GM12878 (cell line): Measurements from ENCODE around the gene LRCH2. TPM values are rescaled to one million over a fixed set of nuclear protein-coding genes. Genes with fewer than 3 reads are reported as not detected.

Source experiments
- ATAC-seq: fragments of 200-7000 bp; cut with Tn5 transposase; 3 replicates; pipeline ENCODE4 v1.9.1; 2020; ENCODE audit warnings: mild to moderate bottlenecking, moderate library complexity
- BruUV-seq: library from RNA; stranded (reverse); fragments of 400-500 nt; replicated peaks from 2 replicates; lab custom pipeline; 2021; lab: Mats Ljungman, UMichigan
- CTCF ChIA-PET: fragments of 300-600 bp; sonication (Branson Sonifier 250); formaldehyde crosslinking; extraction: SDS; loops from one replicate; lab custom pipeline; 2021; ENCODE audit warnings: inconsistent platforms; lab: Yijun Ruan, JAX
- POLR2A ChIA-PET: fragments of 350-600 bp; formaldehyde crosslinking; extraction: SDS; loops from one replicate; lab custom pipeline; 2021; ENCODE audit warnings: inconsistent platforms; lab: Charles Lee
- RAD21 ChIA-PET: fragments of 300-600 bp; sonication (Branson Sonifier 250); formaldehyde crosslinking; loops from one replicate; lab custom pipeline; 2023; ENCODE audit warnings: antibody characterized with exemption; ENCODE audit not compliant: unreplicated experiment; lab: Charles Lee
- SMC1A ChIA-PET: fragments of 300-600 bp; sonication (Branson Sonifier 250); formaldehyde crosslinking; loops from one replicate; lab custom pipeline; 2023; ENCODE audit not compliant: unreplicated experiment, uncharacterized antibody; lab: Charles Lee
- DNase-seq: peaks from one replicate; pipeline ENCODE4 v3.0.0-alpha.2; 2011; ENCODE audit warnings: low read depth, low spot score
- FAIRE-seq: peaks from 3 replicates; lab custom pipeline; 2011; peaks lifted over from hg19 to GRCh38; lab: Jason Lieb, UNC
- H2AFZ ChIP-seq: 2 replicates; pipeline ENCODE4 v1.6.0; 2011; ENCODE audit warnings: low read depth, low read length, control low read depth; ENCODE audit not compliant: control insufficient read depth
- H3K27ac ChIP-seq: 2 replicates; pipeline ENCODE4 v1.5.1; 2011; ENCODE audit warnings: control low read depth; ENCODE audit not compliant: control insufficient read depth, insufficient read depth
- H3K27me3 ChIP-seq, 2 experiments: replicated peaks in 1 of 2; 2 replicates each; pipeline versions ENCODE4 v1.6.0 to v1.6.1; 2011; ENCODE audit warnings: low read length in 1 of 2; ENCODE audit not compliant: control insufficient read depth in 2 of 2, insufficient read depth in 2 of 2
- H3K36me3 ChIP-seq, 2 experiments: 2 replicates each; pipeline ENCODE4 v1.5.1; 2011; ENCODE audit warnings: low read length in 1 of 2; ENCODE audit not compliant: control insufficient read depth in 2 of 2, insufficient read depth in 2 of 2
- H3K4me1 ChIP-seq: 2 replicates; pipeline ENCODE4 v1.6.1; 2011; ENCODE audit warnings: mild to moderate bottlenecking, low read length, moderate library complexity, mixed read lengths; ENCODE audit not compliant: control insufficient read depth, insufficient read depth
- H3K4me2 ChIP-seq: 2 replicates; pipeline ENCODE4 v1.6.0; 2011; ENCODE audit warnings: control low read depth; ENCODE audit not compliant: control insufficient read depth, insufficient read depth
- H3K4me3 ChIP-seq: fragments of 200-600 bp; sonication (generic); 2 replicates; pipeline ENCODE4 v1.5.1; 2016
- H3K79me2 ChIP-seq: 2 replicates; pipeline ENCODE4 v1.6.0; 2011; ENCODE audit warnings: low read length; ENCODE audit not compliant: control insufficient read depth, insufficient read depth
- H3K9ac ChIP-seq: 2 replicates; pipeline ENCODE4 v1.8.0; 2011; ENCODE audit warnings: low read length, control low read depth, mixed read lengths; ENCODE audit not compliant: control insufficient read depth, insufficient read depth
- H3K9me3 ChIP-seq: replicated peaks from 3 replicates; pipeline ENCODE4 v1.5.1; 2011; ENCODE audit warnings: mild to moderate bottlenecking, low read length; ENCODE audit not compliant: control insufficient read depth, insufficient read depth
- H4K20me1 ChIP-seq: 2 replicates; pipeline ENCODE4 v1.6.0; 2011; ENCODE audit not compliant: control insufficient read depth, insufficient read depth
- CHD2 ChIP-seq: IDR thresholded peaks from 2 replicates; pipeline ENCODE4 v1.6.1; 2011; ENCODE audit warnings: low read depth, low read length, improper control_type of control experiment, borderline replicate concordance
- CHD4 ChIP-seq: fragments of 200-600 bp; sonication (generic); IDR thresholded peaks from 2 replicates; pipeline ENCODE4 v1.6.1; 2016; ENCODE audit warnings: mild to moderate bottlenecking
- E2F4 ChIP-seq: IDR thresholded peaks from 2 replicates; pipeline ENCODE4 v1.6.1; 2012; ENCODE audit warnings: low read depth, low read length, improper control_type of control experiment
- FOXM1 ChIP-seq: IDR thresholded peaks from 2 replicates; pipeline ENCODE4 v1.6.1; 2012; ENCODE audit warnings: low read depth, mild to moderate bottlenecking, inconsistent platforms, low read length, moderate library complexity
- KLF5 ChIP-seq: fragments of 450-650 bp; IDR thresholded peaks from 2 replicates; pipeline ENCODE4 v1.6.1; 2014; ENCODE audit warnings: mild to moderate bottlenecking; ENCODE audit not compliant: partially characterized antibody
- RBBP5 ChIP-seq: fragments of 200-600 bp; sonication (generic); conservative IDR thresholded peaks from 2 replicates; pipeline ENCODE4 v1.6.1; 2016
- REST ChIP-seq: IDR thresholded peaks from 2 replicates; pipeline ENCODE4 v1.6.1; 2012; ENCODE audit warnings: mild to moderate bottlenecking, low read depth, low read length
- SMARCA5 ChIP-seq: fragments of 450-650 bp; IDR thresholded peaks from 2 replicates; pipeline ENCODE4 v1.6.1; 2017; ENCODE audit warnings: mild to moderate bottlenecking
- ZBED1 ChIP-seq: IDR thresholded peaks from 2 replicates; pipeline ENCODE4 v1.6.1; 2016; ENCODE audit warnings: borderline replicate concordance
- ZZZ3 ChIP-seq: IDR thresholded peaks from 2 replicates; pipeline ENCODE4 v1.6.1; 2011; ENCODE audit warnings: low read depth; ENCODE audit not compliant: control insufficient read depth, insufficient read length
- WGBS: methylation state at CpG from one replicate; pipeline ENCODE4 v1.1.6; 2016; ENCODE audit warnings: low lambda C conversion rate; ENCODE audit not compliant: insufficient replicate concordance, insufficient coverage; ENCODE audit errors: missing lambda C conversion rate; 5-methylcytosine and 5-hydroxymethylcytosine counted together
- in situ Hi-C: fragments of 300-500 bp; cut with MboI; formaldehyde crosslinking; loops from 9 replicates; pipeline ENCODE4 v1.14.3; 2018; ENCODE audit warnings: mixed read lengths
- intact Hi-C: fragments of 100-400 bp; cut with micrococcal nuclease; formaldehyde crosslinking; loops from one replicate; pipeline ENCODE4 v1.14.2; 2022; ENCODE audit not compliant: unreplicated experiment
- polyA plus RNA-seq, 11 experiments: library from polyadenylated mRNA; depleted of rRNA in 4 of 11; unstranded in 6 of 11; stranded (reverse) in 5 of 11; fragments of >200 nt; fragmentation: Nextera tagmentation in 4 of 11; fragmentation: Illumina TruSeq in 1 of 11; extraction: Ambion mirVana in 4 of 11; extraction: Trizol in 1 of 11; gene quantifications; 1 replicate in 1 of 11; 2 replicates in 10 of 11; pipeline versions ENCODE4 v1.2.1 to v1.2.3, GENCODE V29; 2011 to 2016; ENCODE audit warnings: inconsistent platforms in 2 of 11, missing spikeins in 2 of 11, low read depth in 1 of 11
- total RNA-seq, 4 experiments: library from RNA; depleted of rRNA in 3 of 4; stranded (reverse); fragments of >200 nt in 3 of 4; fragmentation: Illumina TruSeq in 1 of 4; extraction: Trizol in 1 of 4; gene quantifications; 2 replicates each; pipeline versions ENCODE4 v1.2.1 to v1.2.3, GENCODE V29; 2013 to 2021

The LRCH2 gene
- total and polyA plus RNA-seq, 10 of the 15 experiments (the other 5 are each of a cell fraction or from before 2014, with no cell fraction given), result 0.01 to 0.10 (median 0.03) TPM; not detected in 7

- no TSS peak for BruUV-seq
- intact Hi-C loops, result no loop called here
- WGBS, result 2% methylated on average over 2 of the region's 2 CpGs
These were observed 32.4 kb upstream of the LRCH2 start for GRCh38 chrX:115266300-115266699.

GRCh38 chrX:115264009-115264408 lies 30.1 kb upstream of the LRCH2 start:
- Histone ChIP-seq H3K36me3 (no peaks in the 10 kb centered on the region), H3K4me3 (no peak overlapping the region), H3K27me3 (no peaks in the 10 kb centered on the region), H3K79me2 (no peaks in the 10 kb centered on the region), H3K27ac (no peak overlapping the region), H2AFZ (no peak overlapping the region), H3K4me2 (no peak overlapping the region), H4K20me1 (no peaks in the 10 kb centered on the region), H3K4me1 (no peaks in the 10 kb centered on the region), H3K9me3 (no peaks in the 10 kb centered on the region), H3K9ac (no peak overlapping the region)
- ChIA-PET CTCF (no interaction called here), POLR2A (no interaction called here), RAD21 (no interaction called here), SMC1A (no interaction called here)
- in situ Hi-C loops, result no loop called here
- WGBS, result 28% methylated on average over 2 of the region's 2 CpGs
- no TSS peak for BruUV-seq
- ATAC-seq (no peak), FAIRE-seq (no peak), DNase-seq (no peak)
- intact Hi-C loops, result no loop called here
- TF ChIP-seq RBBP5 (no peak), ZZZ3 (no peak), E2F4 (no peak), CHD2 (no peak), CHD4 (no peak), REST (no peak), FOXM1 (no peak), SMARCA5 (no peak), KLF5 (no peak)

More at GRCh38 chrX:115266300-115266699, 32.4 kb upstream of the LRCH2 start:
- Histone ChIP-seq H3K4me3 (no peak overlapping the region), H3K4me2 (no peak overlapping the region), H3K79me2 (no peaks in the 10 kb centered on the region), H3K9me3 (no peaks in the 10 kb centered on the region), H2AFZ (no peak overlapping the region), H3K9ac (no peak overlapping the region), H4K20me1 (no peaks in the 10 kb centered on the region), H3K27me3 (no peaks in the 10 kb centered on the region), H3K36me3 (no peaks in the 10 kb centered on the region), H3K27ac (no peak overlapping the region), H3K4me1 (no peaks in the 10 kb centered on the region)
- CTCF ChIA-PET, result no interaction called here
- SMC1A ChIA-PET, result no interaction called here
- ATAC-seq, result peak; percentile 25; the same call in 1 of the 3 replicates
- TF ChIP-seq ZBED1, result no peak
- RAD21 ChIA-PET, result no interaction called here
- POLR2A ChIA-PET, result no interaction called here
- in situ Hi-C loops, result no loop called here
- no peak for DNase-seq
- FAIRE-seq, result no peak
